Spleen (tissue), 7 donors: ENCODE measurements around the gene TAOK1.

ENCODE experiments used
- CTCF ChIP-seq, 11 experiments: fragments of 200-600 bp in 7 of 11; fragments of 450-650 bp in 4 of 11; sonication (generic) in 4 of 11; IDR thresholded peaks in 8 of 11; conservative IDR thresholded peaks in 3 of 11; 1 replicate in 7 of 11; 2 replicates in 4 of 11; pipeline versions ENCODE4 v1.4.0 to v1.8.0; 2016 to 2021; ENCODE audit warnings: antibody characterized with exemption in 11 of 11, inconsistent platforms in 4 of 11, mild to moderate bottlenecking in 1 of 11
- POLR2AphosphoS5 ChIP-seq, 3 donors: sonication (generic); formaldehyde crosslinking; IDR thresholded peaks; one replicate each; pipeline ENCODE4 v1.5.1; 2017; ENCODE audit warnings: antibody characterized with exemption in 3 of 3
- donor health status: DM: no; HTN: no; CAD: no; lungs with moderate emphysema.
- donor health status: DM: no; HTN: no; CAD: no.
- donor health status: DM: no; HTN: no; CAD: no.

DNA sequence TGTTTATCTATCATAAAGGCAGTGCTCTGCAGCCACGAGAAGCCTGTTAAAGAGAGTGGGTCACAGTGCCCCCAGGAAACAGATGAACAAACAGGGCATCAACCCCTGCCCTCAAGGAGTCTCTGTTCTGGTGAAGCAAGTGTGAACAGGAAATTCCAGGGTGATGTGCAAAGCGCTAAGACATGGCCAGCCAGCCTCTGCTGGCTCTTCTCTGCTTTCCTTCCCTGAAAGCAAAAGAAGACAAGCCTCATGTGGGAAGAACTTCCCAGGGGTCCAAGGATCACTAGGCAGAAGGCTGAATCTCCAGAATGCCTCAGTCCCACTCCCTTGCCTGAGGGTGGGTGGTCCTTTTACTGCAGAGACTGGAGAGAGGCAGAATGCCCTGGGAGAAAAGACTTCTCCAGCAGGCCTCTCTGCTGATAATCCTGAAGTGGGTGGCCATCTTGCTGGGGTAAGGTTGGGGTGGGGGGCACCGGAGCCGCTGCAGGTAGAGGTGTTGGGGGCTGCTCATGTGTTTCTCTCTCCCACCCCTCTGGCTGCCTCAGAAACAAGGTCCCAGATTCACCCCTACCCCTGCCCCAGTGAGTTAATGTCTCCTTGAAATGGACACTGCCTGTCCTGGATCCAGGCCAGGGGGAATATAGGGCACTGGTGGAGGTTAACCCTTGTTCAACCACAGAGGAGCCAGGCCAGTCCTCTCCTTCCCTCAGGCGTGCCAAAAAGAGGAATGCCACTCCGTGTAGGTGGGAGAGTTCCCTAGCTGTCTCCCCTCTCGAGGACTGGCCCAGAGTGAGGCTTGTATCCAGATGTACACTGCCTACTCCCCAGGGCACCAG, 205.2 kb downstream of the TAOK1 start:
- TF ChIP-seq POLR2AphosphoS5 (IDR thresholded peaks at IDR 0.05): no peak
- no peak for TF ChIP-seq CTCF (IDR thresholded peaks at IDR 0.05 in 8 of 11, conservative IDR thresholded peaks at IDR 0.05 in 3 of 11)
